Stimulated activated CD4-positive, alpha-beta T cell treated with anti-CD3 and anti-CD28 coated beads, Interleukin-1b, Interleukin-23, amount 100 ng/mL, for 48 hours (primary cell): ENCODE results near the gene BAHCC1.

ENCODE experiments used
- DNase-seq: peaks from one replicate; pipeline ENCODE4 v3.0.0-alpha.2; 2020

Gene BAHCC1

DNA sequence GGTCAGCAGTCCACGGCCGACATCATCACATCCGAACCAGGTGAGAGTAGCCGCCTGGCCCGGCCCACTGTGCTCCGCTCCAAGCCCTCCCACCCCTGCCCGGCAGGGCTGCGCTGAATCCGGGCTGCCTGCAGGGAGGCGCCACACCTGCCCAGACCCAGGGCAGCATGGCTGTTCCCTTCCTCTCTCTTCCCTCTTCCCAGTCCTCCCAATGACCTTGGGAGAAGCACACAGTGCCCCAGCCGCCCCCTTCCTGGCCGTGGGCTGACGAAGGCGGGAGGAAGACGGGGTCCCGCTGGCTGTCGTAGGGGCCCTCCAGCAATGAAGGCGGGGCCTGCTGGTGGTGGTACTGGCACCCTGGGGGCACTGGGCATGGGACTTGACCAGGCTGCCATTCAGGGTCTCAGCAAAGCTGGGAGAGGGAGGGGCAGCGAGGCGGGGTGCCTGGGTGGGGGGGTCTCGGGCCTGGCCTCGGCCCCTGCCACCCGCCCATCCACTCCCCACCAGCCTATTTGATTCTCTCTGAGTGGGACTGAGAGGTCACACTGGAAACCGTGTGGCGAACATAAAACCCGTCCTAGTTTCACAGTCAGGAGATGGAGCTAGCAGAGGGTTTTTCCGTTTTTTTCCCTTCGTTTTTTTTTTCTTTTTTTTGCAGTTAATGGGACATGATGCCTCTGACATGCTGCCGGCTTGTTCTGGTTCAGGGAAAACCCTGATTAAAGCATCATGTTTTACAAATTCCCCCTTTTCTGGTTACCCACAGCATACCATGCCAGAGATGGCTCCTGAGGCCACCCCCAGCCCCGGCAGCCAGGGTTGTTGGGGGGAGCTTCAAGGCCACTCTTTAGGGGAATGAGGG is 50.6 kb downstream of the BAHCC1 start:
- no peak for DNase-seq

DNA sequence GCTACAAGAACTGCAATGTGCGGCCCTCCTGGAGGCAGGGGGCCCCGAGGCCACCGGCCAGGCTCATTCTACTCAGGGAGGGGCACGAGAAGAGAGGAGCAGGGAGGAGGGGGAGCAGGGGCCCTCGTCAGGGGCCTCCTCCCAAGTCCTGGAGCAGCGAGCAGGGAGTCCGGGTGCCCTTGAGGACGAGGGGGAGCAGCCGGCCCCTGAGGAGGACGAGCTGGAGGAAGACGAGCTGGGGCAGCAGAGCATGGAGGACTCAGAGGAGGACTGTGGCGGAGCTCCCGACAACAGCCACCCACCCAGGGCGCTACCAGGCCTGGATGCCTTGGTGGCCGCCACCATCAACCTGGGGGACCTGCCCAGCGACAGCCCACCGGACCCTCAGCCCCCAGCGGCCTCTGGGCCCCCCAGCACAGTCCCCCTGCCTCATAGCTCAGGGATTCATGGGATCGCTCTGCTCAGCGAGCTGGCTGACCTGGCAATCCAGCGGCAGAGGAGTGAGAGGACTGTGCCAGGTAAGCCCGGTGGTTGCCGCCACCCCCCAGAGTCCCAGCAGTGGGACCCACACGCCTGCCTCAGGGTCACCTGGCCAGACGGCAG is 52.2 kb downstream of the BAHCC1 start:
- DNase-seq, result no peak

DNA sequence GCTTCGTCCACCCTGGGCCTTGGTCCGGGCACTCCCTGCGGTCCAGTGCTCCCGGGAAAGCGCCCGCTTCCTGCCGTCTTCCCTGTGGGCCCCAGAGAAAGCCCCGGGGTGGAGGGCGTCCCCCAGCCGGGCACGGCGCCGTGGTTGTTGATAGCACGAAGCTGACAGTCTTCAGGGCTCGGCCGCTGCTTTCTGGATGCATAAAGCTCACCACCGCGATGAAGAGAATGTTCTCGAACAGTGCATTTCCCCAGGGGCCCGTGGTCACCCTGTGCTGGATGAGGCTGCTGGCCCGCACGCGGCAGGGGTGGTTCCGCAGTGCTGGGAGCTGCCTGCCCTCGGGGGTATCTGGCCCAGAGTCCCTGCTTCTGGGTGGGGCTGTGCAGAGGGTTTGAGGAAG is 53.2 kb downstream of the BAHCC1 start:
- no peak for DNase-seq

DNA sequence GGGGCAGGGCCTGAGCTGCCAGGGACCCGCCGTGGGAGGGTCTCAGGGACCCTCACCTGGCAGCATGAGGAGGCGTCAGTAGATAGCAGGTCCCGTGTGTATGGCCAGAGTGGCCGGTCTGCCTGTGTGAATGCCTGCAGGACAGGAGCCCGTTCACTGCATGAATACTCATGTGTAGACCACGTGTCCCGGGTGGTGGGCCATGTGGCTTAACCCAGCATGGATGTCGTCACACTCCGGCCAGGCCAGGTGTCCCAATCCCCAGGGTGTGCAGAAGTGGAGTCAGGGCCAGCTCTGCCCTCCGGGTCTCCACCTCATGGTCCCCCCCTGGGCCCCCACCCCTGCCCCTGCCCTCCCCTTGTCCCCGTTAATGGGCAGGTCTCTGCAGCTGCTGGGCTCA is 53.7 kb downstream of the BAHCC1 start:
- DNase-seq, result no peak

DNA sequence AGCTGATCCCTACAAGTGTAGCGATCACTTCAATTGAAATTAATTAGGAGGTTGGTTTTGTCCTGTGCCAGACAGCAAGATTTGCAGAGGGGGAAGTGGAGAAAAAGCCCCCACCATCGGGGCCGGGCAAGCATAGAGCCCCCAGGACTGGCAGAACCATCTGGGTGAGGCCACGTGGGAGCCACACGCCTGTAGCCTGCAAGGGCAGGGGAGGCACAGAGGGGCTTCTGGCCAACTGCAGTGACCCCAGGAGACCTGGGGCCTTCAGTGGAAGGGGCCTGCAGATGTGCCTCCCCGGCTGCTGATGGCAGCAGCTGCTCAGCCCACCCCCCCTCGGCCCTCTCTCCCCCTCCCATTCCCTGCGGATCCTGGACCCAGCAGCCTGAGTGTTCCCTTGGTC is 54.1 kb downstream of the BAHCC1 start:
- no peak for DNase-seq

- DNase-seq, result no peak
These were observed 56.6 kb downstream of the BAHCC1 start for GRCh38 chr17:81451823-81452222.

DNA sequence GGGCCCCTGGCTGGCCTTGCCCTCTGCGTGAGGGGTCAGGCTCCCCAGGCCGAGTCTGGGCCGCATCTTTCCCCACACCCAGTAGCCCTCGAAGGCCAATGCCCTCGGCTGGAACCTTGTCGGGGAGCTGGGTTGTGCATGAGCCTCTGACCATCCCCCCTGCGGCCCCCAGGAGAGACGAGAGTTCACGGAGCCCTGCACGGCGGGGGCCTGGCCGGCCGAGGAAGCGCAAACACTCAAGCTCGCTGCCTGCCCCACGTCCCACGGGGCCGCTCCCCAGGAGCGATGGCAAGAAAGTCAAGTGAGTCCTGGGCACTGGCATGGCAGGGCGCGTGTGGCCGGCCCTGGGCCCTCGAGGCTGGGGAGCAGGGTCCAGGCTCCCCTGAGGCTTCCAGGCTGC is 57.3 kb downstream of the BAHCC1 start:
- no peak for DNase-seq

DNA sequence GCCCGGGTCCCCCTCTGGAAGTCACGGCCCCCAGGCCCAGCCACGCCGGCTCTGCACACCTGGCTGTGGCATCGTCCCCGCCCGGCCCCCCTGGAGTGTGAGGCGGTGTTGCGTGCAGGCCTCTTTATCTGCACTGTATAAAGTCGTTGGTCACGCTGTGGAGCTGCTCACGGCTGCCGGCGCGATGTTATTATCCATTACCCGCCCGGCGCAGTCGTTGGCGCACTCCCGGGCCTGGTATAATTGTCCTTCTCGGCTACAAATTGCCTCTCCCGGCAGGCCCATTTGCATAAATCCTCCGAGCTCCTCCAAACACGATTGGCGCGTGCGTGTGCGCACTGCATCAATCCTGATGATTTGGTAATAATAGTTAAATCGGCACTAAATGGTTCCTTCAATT is 57.8 kb downstream of the BAHCC1 start:
- DNase-seq, result no peak

GRCh38 chr17:81453712-81454111 is 58.5 kb downstream of the BAHCC1 start:
- DNase-seq, result no peak

- DNase-seq, result no peak
These were observed 59.2 kb downstream of the BAHCC1 start for GRCh38 chr17:81454473-81454872.

GRCh38 chr17:81455387-81455786 is 60.1 kb downstream of the BAHCC1 start:
- no peak for DNase-seq

GRCh38 chr17:81456091-81456490 is 60.8 kb downstream of the BAHCC1 start:
- no peak for DNase-seq

DNA sequence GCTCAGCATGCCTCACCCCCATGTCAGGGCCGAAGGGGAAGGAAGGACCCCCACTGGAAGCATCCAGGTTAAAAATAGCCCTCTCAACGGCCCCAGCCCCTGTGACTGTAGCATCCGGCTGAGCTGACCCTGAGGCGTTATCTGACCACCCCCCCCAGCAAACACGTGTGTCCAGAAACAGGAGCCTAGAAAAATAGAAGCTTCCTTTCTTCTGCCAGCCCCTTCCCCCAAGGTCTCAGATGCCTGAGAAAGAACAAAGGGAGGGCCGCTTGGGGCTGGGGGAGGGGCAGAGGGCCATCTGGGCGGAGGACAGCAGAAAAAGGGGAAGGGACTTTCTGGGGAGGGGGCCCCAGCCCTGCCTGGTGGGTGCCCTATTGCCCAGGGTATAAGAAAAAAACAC is 61.5 kb downstream of the BAHCC1 start:
- DNase-seq, result no peak

DNA sequence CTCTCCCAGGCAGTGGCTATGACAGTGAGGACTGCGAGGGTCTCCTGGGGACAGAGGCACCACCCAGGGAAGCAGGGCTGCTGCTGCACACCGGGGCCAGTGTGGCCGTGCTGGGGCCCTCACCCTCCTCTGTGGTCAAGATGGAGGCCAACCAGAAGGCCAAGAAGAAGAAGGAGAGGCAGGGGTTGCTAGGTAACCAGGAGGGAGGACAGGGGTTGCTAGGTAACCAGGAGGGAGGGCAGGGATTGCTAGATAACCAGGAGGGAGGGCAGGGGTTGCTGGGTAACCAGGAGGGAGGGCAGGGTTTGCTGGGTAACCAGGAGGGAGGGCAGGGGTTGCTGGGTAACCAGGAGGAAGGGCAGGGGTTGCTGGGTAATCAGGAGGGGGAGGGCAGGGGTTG is 62.1 kb downstream of the BAHCC1 start:
- no peak for DNase-seq

DNA sequence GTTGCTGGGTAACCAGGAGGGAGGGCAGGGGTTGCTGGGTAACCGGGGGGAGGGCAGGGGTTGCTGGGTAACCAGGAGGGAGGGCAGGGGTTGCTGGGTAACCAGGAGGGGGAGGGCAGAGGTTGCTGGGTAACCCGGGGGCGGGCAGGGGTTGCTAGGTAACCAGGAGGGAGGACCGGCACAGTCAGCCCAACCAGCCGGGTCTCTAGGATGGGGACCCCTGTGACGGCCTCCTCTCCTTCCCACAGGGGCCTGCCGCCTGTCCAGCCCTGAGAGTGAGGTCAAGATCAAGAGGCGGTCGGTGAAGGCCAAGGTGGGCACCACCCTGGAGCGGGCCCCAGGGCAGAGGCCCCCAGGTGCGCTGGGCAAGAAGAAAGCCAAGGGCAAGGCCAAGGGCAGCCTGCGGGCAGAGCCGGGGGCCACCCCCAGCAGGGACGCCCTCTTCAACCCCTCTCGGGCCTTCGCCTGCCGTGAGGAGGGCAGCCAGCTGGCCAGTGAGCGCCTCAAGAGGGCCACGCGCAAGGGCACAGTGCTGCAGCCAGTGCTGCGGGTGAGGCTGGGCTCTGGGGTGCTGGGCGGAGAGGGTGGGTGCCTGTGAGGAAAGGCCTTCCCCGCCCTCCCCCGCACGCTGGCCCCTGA is 62.8 kb downstream of the BAHCC1 start:
- DNase-seq, result no peak

GRCh38 chr17:81458628-81459027 is 63.4 kb downstream of the BAHCC1 start:
- no peak for DNase-seq

DNA sequence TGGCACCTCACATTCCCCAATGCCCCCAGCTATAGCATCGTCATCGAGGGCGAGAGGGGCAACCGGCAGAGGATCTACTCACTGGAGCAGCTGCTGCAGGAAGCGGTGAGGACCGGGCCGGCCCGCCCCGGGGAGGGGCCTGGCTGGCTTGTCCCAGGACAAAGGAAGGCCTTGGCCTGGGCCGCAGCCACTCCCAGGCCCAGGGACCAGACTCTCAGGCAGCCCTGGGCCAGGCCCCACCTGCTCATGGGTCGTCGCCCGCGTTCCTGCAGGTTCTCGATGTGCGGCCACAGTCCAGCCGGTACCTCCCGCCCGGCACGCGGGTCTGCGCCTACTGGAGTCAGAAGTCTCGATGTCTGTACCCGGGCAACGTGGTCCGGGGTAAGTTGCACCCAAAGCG is 64.0 kb downstream of the BAHCC1 start:
- no peak for DNase-seq

- DNase-seq, result no peak
These were observed 64.6 kb downstream of the BAHCC1 start for GRCh38 chr17:81459864-81460263.

GRCh38 chr17:81460856-81461460 is 65.7 kb downstream of the BAHCC1 start:
- no peak for DNase-seq

- DNase-seq, result no peak
These were observed 66.6 kb downstream of the BAHCC1 start for GRCh38 chr17:81461607-81462500.

DNA sequence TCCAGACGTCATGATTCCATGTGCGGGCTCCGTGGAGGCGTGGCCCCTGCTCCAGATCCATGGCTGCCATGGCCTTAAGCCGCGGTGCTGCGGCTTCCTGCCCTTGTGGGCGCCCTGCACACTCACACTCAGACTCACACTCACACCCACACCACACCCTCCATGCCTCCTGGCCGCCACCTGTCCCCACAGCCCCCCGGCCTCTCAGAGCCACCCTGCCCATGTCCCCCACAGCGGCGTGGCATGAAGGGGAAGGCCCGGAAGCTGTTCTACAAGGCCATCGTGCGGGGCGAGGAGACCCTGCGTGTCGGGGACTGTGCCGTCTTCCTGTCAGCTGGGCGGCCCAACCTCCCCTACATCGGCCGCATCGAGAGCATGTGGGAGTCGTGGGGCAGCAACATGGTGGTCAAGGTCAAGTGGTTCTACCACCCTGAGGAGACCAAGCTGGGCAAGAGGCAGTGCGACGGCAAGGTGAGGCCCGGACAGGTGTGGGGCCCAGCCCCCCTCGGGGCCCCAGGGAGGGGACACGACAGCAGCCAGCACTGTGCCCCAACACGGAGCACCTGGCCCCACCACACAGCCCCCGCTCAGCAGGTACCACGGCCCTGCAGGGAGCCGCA is 67.4 kb downstream of the BAHCC1 start:
- no peak for DNase-seq

DNA sequence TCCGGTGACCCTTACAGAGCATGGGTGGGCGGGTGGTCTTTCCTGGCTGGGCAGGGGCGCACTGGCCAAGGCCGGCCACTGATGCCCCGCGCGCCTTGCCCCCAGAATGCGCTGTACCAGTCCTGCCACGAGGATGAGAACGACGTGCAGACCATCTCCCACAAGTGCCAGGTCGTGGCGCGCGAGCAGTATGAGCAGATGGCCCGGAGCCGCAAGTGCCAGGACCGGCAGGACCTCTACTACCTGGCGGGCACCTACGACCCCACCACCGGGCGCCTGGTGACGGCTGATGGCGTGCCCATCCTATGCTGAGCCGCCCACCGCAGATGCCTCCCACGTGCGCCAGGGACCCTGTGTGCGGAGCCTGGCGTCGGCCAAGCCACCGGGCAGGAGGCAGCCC is 68.2 kb downstream of the BAHCC1 start:
- DNase-seq, result no peak
